A549 (cell line): ENCODE data around the gene SLC5A10. TPM values are rescaled to one million over a fixed set of nuclear protein-coding genes. Genes with fewer than 3 reads are reported as not detected.
A peak's percentile ranks its signal among the peaks of the same experiment; 100 is the strongest.

Experiments
- ATAC-seq, 2 experiments: fragments of 200-7000 bp in 1 of 2; fragments of >200 bp in 1 of 2; cut with Nextera tagmentation in 1 of 2; cut with Tn5 transposase in 1 of 2; 3 replicates each; pipeline versions ENCODE4 v1.8.0 to v1.9.1; 2018 to 2020; ENCODE audit warnings: mild to moderate bottlenecking in 1 of 2, moderate library complexity in 1 of 2
- CTCF ChIA-PET: fragments of 300-600 bp; sonication (Branson Sonifier 250); formaldehyde crosslinking; extraction: SDS; loops from one replicate; lab custom pipeline; 2021; ENCODE audit warnings: antibody characterized with exemption, inconsistent platforms; lab: Yijun Ruan, JAX
- POLR2A ChIA-PET: fragments of 350-600 bp; formaldehyde crosslinking; extraction: SDS; loops from one replicate; lab custom pipeline; 2021; ENCODE audit warnings: antibody characterized with exemption, inconsistent platforms; lab: Yijun Ruan, JAX
- DNase-seq, 2 experiments: peaks; one replicate each; pipeline versions ENCODE4 v3.0.0 to v3.0.0-alpha.2; 2011 to 2016; ENCODE audit warnings: low read depth in 1 of 2, low spot score in 1 of 2
- FAIRE-seq: peaks from 2 replicates; lab custom pipeline; 2011; peaks lifted over from hg19 to GRCh38; lab: Jason Lieb, UNC
- H3K27ac ChIP-seq, 2 experiments: fragments of >200 bp; sonication (Bioruptor Twin); formaldehyde crosslinking; 3 replicates each; pipeline ENCODE4 v1.5.1; 2016 to 2017
- H3K4me1 ChIP-seq: fragments of >200 bp; sonication (Bioruptor Twin); formaldehyde crosslinking; 3 replicates; pipeline ENCODE4 v1.6.1; 2016
- H3K4me2 ChIP-seq: fragments of >200 bp; sonication (Bioruptor Twin); formaldehyde crosslinking; 3 replicates; pipeline ENCODE4 v1.6.1; 2016
- H3K4me3 ChIP-seq: fragments of >200 bp; sonication (Bioruptor Twin); formaldehyde crosslinking; 3 replicates; pipeline ENCODE4 v1.5.1; 2016
- H3K9me3 ChIP-seq: fragments of >200 bp; sonication (Bioruptor Twin); formaldehyde crosslinking; 3 replicates; pipeline ENCODE4 v1.6.1; 2016
- CBX2 ChIP-seq: fragments of 200-600 bp; sonication (generic); IDR thresholded peaks from 2 replicates; pipeline ENCODE4 v1.6.1; 2016; ENCODE audit warnings: low read depth, mild to moderate bottlenecking, borderline replicate concordance
- CBX8 ChIP-seq: fragments of 200-600 bp; sonication (generic); IDR thresholded peaks from 2 replicates; pipeline ENCODE4 v1.6.1; 2016
- CHD2 ChIP-seq: fragments of 150-350 bp; IDR thresholded peaks from 2 replicates; pipeline ENCODE4 v1.6.1; 2014; ENCODE audit warnings: low read length; ENCODE audit not compliant: partially characterized antibody
- EP300 ChIP-seq, 2 experiments: fragments of >200 bp; sonication (Bioruptor Twin); formaldehyde crosslinking; IDR thresholded peaks; 2 replicates in 1 of 2; 3 replicates in 1 of 2; pipeline ENCODE4 v1.6.1; 2016 to 2017
- FOSB ChIP-seq: fragments of 250-450 bp; sonication (Bioruptor Pico); IDR thresholded peaks from 2 replicates; pipeline ENCODE4 v1.5.0; 2020; ENCODE audit warnings: mild to moderate bottlenecking, moderate library complexity
- FOSL2 ChIP-seq, 2 experiments: fragments of 450-650 bp in 1 of 2; fragments of >200 bp in 1 of 2; sonication (Bioruptor Twin) in 1 of 2; formaldehyde crosslinking; IDR thresholded peaks; 2 replicates each; pipeline versions ENCODE4 v1.5.0 to v1.6.1; 2016 to 2020; ENCODE audit warnings: mild to moderate bottlenecking in 1 of 2, moderate library complexity in 1 of 2
- HEYL ChIP-seq: fragments of 250-450 bp; sonication (Bioruptor Pico); IDR thresholded peaks from 2 replicates; pipeline ENCODE4 v1.8.0; 2021; ENCODE audit warnings: mild to moderate bottlenecking, moderate library complexity
- HOXB13 ChIP-seq: fragments of 250-450 bp; sonication (Bioruptor Pico); IDR thresholded peaks from 2 replicates; pipeline ENCODE4 v1.5.0; 2020; ENCODE audit warnings: low read depth, mild to moderate bottlenecking, moderate library complexity
- JUN ChIP-seq, 2 experiments: fragments of >200 bp; sonication (Bioruptor Twin); formaldehyde crosslinking; IDR thresholded peaks; 2 replicates in 1 of 2; 3 replicates in 1 of 2; pipeline ENCODE4 v1.6.1; 2016 to 2017
- MAZ ChIP-seq: fragments of 150-350 bp; IDR thresholded peaks from 2 replicates; pipeline ENCODE4 v1.6.1; 2014; ENCODE audit warnings: antibody characterized with exemption, low read depth, low read length, borderline replicate concordance
- MYC ChIP-seq: IDR thresholded peaks from 2 replicates; pipeline ENCODE4 v1.6.1; 2012; ENCODE audit warnings: mild to moderate bottlenecking, inconsistent platforms, low read length, improper control_type of control experiment, borderline replicate concordance
- RARB ChIP-seq: fragments of 250-450 bp; sonication (Bioruptor Pico); IDR thresholded peaks from 2 replicates; pipeline ENCODE4 v1.8.0; 2021; ENCODE audit warnings: mild to moderate bottlenecking, moderate library complexity
- RCOR1 ChIP-seq: fragments of 150-350 bp; IDR thresholded peaks from 2 replicates; pipeline ENCODE4 v1.6.1; 2014; ENCODE audit warnings: antibody characterized with exemption, low read length, low read depth
- RFX5 ChIP-seq: fragments of 450-650 bp; IDR thresholded peaks from 2 replicates; pipeline ENCODE4 v1.7.1; 2014; ENCODE audit warnings: antibody characterized with exemption, mild to moderate bottlenecking, moderate library complexity
- SMC3 ChIP-seq: fragments of >200 bp; sonication (Bioruptor Twin); formaldehyde crosslinking; IDR thresholded peaks from 3 replicates; pipeline ENCODE4 v1.6.1; 2018; ENCODE audit warnings: inconsistent platforms
- SREBF2 ChIP-seq: fragments of 450-650 bp; IDR thresholded peaks from 2 replicates; pipeline ENCODE4 v1.6.1; 2014; ENCODE audit warnings: mild to moderate bottlenecking, moderate library complexity
- TFCP2L1 ChIP-seq: fragments of 250-450 bp; sonication (Bioruptor Pico); IDR thresholded peaks from 2 replicates; pipeline ENCODE4 v1.5.0; 2021; ENCODE audit warnings: mild to moderate bottlenecking
- ZFP36 ChIP-seq: fragments of 450-650 bp; IDR thresholded peaks from 2 replicates; pipeline ENCODE4 v1.6.1; 2014; ENCODE audit warnings: borderline replicate concordance; ENCODE audit not compliant: partially characterized antibody
- ZNF302 ChIP-seq: fragments of 250-450 bp; sonication (Bioruptor Pico); IDR thresholded peaks from 2 replicates; pipeline ENCODE4 v1.9.0; 2021; ENCODE audit warnings: inconsistent platforms, mild to moderate bottlenecking, moderate library complexity
- WGBS: methylation state at CpG from one replicate; pipeline ENCODE4 v1.1.6; 2017; ENCODE audit errors: missing lambda C conversion rate; 5-methylcytosine and 5-hydroxymethylcytosine counted together
- polyA plus RNA-seq, 4 experiments: library from polyadenylated mRNA; depleted of rRNA in 3 of 4; stranded (reverse); fragments of >200 nt; fragmentation: RNase III in 1 of 4; extraction: RNeasy Plus Mini Kit Qiagen cat#74134 plus additional on column Dnase treatment in 1 of 4; gene quantifications; 2 replicates in 3 of 4; 3 replicates in 1 of 4; pipeline ENCODE4 v1.2.3, GENCODE V29; 2011 to 2017
- TF ChIP-seq, protein P1 (sequence below): fragments of 200-600 bp; sonication (generic); IDR thresholded peaks from 2 replicates; pipeline ENCODE4 v1.6.1; 2016; ENCODE audit warnings: antibody characterized with exemption, mild to moderate bottlenecking, moderate library complexity
- TF ChIP-seq, protein P2 (sequence below): fragments of 150-350 bp; IDR thresholded peaks from 2 replicates; pipeline ENCODE4 v1.6.1; 2014; ENCODE audit warnings: low read depth, mild to moderate bottlenecking, low read length
- TF ChIP-seq, protein P3 (sequence below): IDR thresholded peaks from 2 replicates; pipeline ENCODE4 v1.6.1; 2012

The SLC5A10 gene
- polyA plus RNA-seq, 2 of the 4 experiments (the other 2 are of a cell fraction): 0.15 to 0.28 TPM

DNA sequence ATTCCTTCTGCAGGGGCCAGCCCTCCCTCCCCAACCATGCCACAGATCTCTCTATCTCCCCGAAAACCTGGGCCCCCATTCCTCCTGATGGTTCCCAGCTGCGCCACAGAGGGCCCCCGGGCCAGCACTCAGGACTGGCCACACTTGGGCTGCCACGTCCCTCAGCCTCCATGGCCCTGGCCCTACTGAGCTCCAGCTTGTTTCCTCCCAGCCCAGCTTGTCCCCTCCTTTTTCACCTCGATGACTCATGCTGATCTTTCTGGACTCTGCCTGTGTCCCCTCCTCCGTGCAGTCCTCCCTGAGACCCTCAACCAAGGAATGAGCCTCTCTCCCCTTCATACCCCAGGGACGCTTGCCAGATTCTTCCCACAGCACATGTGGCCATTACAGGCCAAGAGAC is 63.5 kb downstream of the SLC5A10 start:
- CTCF ChIA-PET: interaction anchor here (2.0 to 13.6 kb wide), 2 partner anchors 11 to 54 kb away, joined by 5 to 110 read pairs; partner anchors contain the start of gene FAM83G
- TF ChIP-seq CBX2 (no peak), ZFP36 (peak; percentile 64), SREBF2 (no peak), FOSL2 (IDR thresholded peaks at IDR 0.05) (no peak), FOSL2 (CRISPR knock-in tag; IDR thresholded peaks at IDR 0.05) (peak; percentile 46), TFCP2L1 (no peak)
- no peaks in the 10 kb centered on the region for H3K9me3 ChIP-seq
- FAIRE-seq (no peak), ATAC-seq (no peak), DNase-seq (no peak)
- H3K4me3 ChIP-seq: no peak overlapping the region
- POLR2A ChIA-PET: interaction anchor here (1.2 kb wide), 1 partner anchor 11 kb away, joined by 4 read pairs; the partner anchor contains the start of gene FAM83G
- H3K4me1 ChIP-seq: peaks cover 25% of the 10 kb centered on the region
- H3K4me2 ChIP-seq: no peak overlapping the region
- 64% methylated on average over 7 of the region's 7 CpGs for WGBS
- peak overlapping the region in 1 of 2 experiments; percentile 48; a peak in 2 of 6 replicates for H3K27ac ChIP-seq

DNA sequence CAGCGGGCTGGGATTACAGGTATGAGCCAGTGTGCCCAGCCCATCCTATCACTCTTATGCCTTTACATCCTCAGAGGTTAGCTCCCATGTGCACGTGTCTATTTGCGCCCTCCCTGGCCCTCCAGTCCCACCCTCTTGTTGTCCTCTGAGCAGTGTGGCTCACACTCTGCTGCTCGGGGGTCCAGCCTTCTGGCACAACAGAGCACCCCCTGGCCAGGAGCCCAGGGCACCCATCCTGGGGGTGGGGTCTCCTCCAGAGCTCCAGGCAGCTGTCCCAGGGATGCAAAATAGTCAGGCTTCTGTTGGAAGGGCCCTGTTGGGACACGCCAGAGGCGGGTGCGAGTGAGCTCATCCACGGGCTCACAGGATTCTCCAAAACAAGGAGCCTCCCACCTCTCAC is 64.3 kb downstream of the SLC5A10 start:
- Histone ChIP-seq H3K27ac (0 out of 6 replicates have a peak overlapping the region, but pooled peaks of 1 of the 2 experiments have one; percentile 17), H3K4me1 (peaks cover 16% of the 10 kb centered on the region), H3K4me3 (no peak overlapping the region), H3K4me2 (no peak overlapping the region), H3K9me3 (no peaks in the 10 kb centered on the region)
- no peak for TF ChIP-seq HOXB13 (CRISPR knock-in tag)
- TF ChIP-seq ZNF302 (CRISPR knock-in tag): no peak
- no peak for TF ChIP-seq RCOR1
- no peak for TF ChIP-seq MYC
- TF ChIP-seq, protein P1, sequence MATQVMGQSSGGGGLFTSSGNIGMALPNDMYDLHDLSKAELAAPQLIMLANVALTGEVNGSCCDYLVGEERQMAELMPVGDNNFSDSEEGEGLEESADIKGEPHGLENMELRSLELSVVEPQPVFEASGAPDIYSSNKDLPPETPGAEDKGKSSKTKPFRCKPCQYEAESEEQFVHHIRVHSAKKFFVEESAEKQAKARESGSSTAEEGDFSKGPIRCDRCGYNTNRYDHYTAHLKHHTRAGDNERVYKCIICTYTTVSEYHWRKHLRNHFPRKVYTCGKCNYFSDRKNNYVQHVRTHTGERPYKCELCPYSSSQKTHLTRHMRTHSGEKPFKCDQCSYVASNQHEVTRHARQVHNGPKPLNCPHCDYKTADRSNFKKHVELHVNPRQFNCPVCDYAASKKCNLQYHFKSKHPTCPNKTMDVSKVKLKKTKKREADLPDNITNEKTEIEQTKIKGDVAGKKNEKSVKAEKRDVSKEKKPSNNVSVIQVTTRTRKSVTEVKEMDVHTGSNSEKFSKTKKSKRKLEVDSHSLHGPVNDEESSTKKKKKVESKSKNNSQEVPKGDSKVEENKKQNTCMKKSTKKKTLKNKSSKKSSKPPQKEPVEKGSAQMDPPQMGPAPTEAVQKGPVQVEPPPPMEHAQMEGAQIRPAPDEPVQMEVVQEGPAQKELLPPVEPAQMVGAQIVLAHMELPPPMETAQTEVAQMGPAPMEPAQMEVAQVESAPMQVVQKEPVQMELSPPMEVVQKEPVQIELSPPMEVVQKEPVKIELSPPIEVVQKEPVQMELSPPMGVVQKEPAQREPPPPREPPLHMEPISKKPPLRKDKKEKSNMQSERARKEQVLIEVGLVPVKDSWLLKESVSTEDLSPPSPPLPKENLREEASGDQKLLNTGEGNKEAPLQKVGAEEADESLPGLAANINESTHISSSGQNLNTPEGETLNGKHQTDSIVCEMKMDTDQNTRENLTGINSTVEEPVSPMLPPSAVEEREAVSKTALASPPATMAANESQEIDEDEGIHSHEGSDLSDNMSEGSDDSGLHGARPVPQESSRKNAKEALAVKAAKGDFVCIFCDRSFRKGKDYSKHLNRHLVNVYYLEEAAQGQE: no peak
- TF ChIP-seq, protein P2, sequence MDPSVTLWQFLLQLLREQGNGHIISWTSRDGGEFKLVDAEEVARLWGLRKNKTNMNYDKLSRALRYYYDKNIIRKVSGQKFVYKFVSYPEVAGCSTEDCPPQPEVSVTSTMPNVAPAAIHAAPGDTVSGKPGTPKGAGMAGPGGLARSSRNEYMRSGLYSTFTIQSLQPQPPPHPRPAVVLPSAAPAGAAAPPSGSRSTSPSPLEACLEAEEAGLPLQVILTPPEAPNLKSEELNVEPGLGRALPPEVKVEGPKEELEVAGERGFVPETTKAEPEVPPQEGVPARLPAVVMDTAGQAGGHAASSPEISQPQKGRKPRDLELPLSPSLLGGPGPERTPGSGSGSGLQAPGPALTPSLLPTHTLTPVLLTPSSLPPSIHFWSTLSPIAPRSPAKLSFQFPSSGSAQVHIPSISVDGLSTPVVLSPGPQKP: no peak
- no peak for TF ChIP-seq SMC3
- no peak for TF ChIP-seq FOSB (CRISPR knock-in tag)
- TF ChIP-seq CBX8: no peak
- TF ChIP-seq RFX5: no peak
- TF ChIP-seq JUN (IDR thresholded peaks at IDR 0.05): no peak
- no peak for TF ChIP-seq CHD2
- FAIRE-seq (no peak), DNase-seq (no peak), ATAC-seq (no peak)
- 86% methylated on average over 8 of the region's 8 CpGs for whole genome bisulfite sequencing
- ChIA-PET POLR2A (no interaction called here), CTCF (interaction anchor here (1.1 to 13.6 kb wide), 3 partner anchors 8 to 54 kb away, joined by 3 to 110 read pairs (median 5); partner anchors contain the start of gene FAM83G)

DNA sequence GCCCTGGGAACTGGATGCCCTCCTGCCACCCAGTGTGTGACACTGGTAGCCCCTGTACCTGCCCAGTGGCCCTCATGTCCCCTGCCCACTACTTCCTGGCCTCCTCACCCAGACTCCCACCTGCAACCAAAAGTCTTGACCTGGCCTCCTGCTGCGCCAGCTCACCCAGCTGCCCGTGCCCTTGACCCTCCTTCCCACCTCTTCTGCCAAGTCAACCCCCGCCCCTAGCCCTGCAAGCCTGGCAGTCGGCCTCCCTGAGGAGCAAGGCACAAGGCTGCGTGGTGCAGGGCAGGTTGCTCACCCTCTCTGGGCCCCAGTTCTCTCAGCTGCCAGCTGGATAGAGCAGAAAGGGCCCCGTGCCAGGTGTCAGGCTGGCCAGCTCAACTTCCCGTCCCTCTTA is 64.9 kb downstream of the SLC5A10 start:
- DNase-seq (no peak), ATAC-seq (no peak), FAIRE-seq (no peak)
- TF ChIP-seq MAZ (no peak), MYC (no peak), TFCP2L1 (no peak), EP300 (IDR thresholded peaks at IDR 0.05) (no peak), HEYL (CRISPR knock-in tag) (no peak), RARB (CRISPR knock-in tag) (no peak)
- TF ChIP-seq, protein P1: no peak
- TF ChIP-seq, protein P3, sequence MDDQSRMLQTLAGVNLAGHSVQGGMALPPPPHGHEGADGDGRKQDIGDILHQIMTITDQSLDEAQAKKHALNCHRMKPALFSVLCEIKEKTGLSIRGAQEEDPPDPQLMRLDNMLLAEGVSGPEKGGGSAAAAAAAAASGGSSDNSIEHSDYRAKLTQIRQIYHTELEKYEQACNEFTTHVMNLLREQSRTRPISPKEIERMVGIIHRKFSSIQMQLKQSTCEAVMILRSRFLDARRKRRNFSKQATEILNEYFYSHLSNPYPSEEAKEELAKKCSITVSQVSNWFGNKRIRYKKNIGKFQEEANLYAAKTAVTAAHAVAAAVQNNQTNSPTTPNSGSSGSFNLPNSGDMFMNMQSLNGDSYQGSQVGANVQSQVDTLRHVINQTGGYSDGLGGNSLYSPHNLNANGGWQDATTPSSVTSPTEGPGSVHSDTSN: no peak
- CTCF ChIA-PET: interaction anchor here (1.1 to 13.6 kb wide), 2 partner anchors 8 to 55 kb away, joined by 3 to 110 read pairs; no protein-coding TSS in a partner anchor
- H3K4me3 ChIP-seq: no peak overlapping the region
- no peak overlapping the region for H3K4me2 ChIP-seq
- POLR2A ChIA-PET: no interaction called here
- no peaks in the 10 kb centered on the region for H3K9me3 ChIP-seq
- 73% methylated on average over 7 of the region's 7 CpGs for WGBS
- H3K27ac ChIP-seq: 0 out of 6 replicates have a peak overlapping the region, but pooled peaks of 1 of the 2 experiments have one; percentile 17
- peaks cover 10% of the 10 kb centered on the region for H3K4me1 ChIP-seq
